HepG2 (cell line): ENCODE results near the gene STX2. TPM values are rescaled to one million over a fixed set of nuclear protein-coding genes. Genes with fewer than 3 reads are reported as not detected.

Experiments
- ATAC-seq: fragments of 200-7000 bp; cut with Tn5 transposase; 3 replicates; pipeline ENCODE4 v1.9.1; 2020; ENCODE audit warnings: mild to moderate bottlenecking, moderate library complexity
- BruUV-seq: library from RNA; stranded (reverse); fragments of 400-500 nt; replicated peaks from 2 replicates; lab custom pipeline; 2021; lab: Mats Ljungman, UMichigan
- CTCF ChIA-PET: fragments of 300-600 bp; formaldehyde crosslinking; extraction: SDS; loops from one replicate; lab custom pipeline; 2021; ENCODE audit warnings: low total read pairs, inconsistent platforms, low intra/inter-chr PET ratio; lab: Yijun Ruan, JAX
- POLR2A ChIA-PET: fragments of 350-600 bp; sonication (Branson Sonifier 250); formaldehyde crosslinking; loops from one replicate; lab custom pipeline; 2020; ENCODE audit warnings: antibody characterized with exemption, inconsistent platforms; lab: Yijun Ruan, JAX
- DNase-seq: peaks from one replicate; pipeline ENCODE4 v3.0.0-alpha.2; 2015; ENCODE audit warnings: low spot score
- FAIRE-seq: peaks from 3 replicates; lab custom pipeline; 2011; peaks lifted over from hg19 to GRCh38; lab: Jason Lieb, UNC
- H2AFZ ChIP-seq: one replicate; pipeline ENCODE4 v1.6.1; 2011; ENCODE audit warnings: low read length, inconsistent platforms
- H3K27ac ChIP-seq: fragments of 300-600 bp; 3 replicates; pipeline ENCODE4 v1.8.0; 2011; ENCODE audit warnings: mixed run types, mild to moderate bottlenecking, mixed read lengths, low read length, inconsistent platforms; ENCODE audit not compliant: insufficient read depth; ENCODE audit errors: extremely low read length
- H3K27me3 ChIP-seq, 2 experiments: fragments of 200-600 bp in 1 of 2; 2 replicates in 1 of 2; 3 replicates in 1 of 2; pipeline versions ENCODE4 v1.6.0 to v1.8.0; 2011; ENCODE audit warnings: low read length in 2 of 2, mild to moderate bottlenecking in 2 of 2, moderate library complexity in 2 of 2, inconsistent platforms in 1 of 2; ENCODE audit not compliant: insufficient read depth in 2 of 2, control insufficient read depth in 1 of 2
- H3K36me3 ChIP-seq, 2 experiments: fragments of 200-600 bp in 1 of 2; replicated peaks in 1 of 2; 2 replicates in 1 of 2; 3 replicates in 1 of 2; pipeline versions ENCODE4 v1.5.1 to v1.8.0; 2011; ENCODE audit warnings: low read length in 2 of 2, inconsistent platforms in 1 of 2; ENCODE audit not compliant: insufficient read depth in 2 of 2, control insufficient read depth in 1 of 2
- H3K4me1 ChIP-seq: 2 replicates; pipeline ENCODE4 v1.5.1; 2012; ENCODE audit warnings: low read length, inconsistent platforms; ENCODE audit not compliant: insufficient read depth
- H3K4me2 ChIP-seq: 2 replicates; pipeline ENCODE4 v1.6.0; 2011; ENCODE audit warnings: low read depth, low read length, inconsistent platforms
- H3K4me3 ChIP-seq, 3 experiments: fragments of 200-600 bp in 1 of 3; sonication (generic), shearing (Covaris generic) in 1 of 3; replicated peaks in 1 of 3; 2 replicates each; pipeline ENCODE4 v1.5.1; 2011 to 2016; ENCODE audit warnings: low read length in 3 of 3, inconsistent platforms in 2 of 3, low read depth in 2 of 3, mild to moderate bottlenecking in 2 of 3, control low read depth in 1 of 3, mixed read lengths in 1 of 3; ENCODE audit not compliant: insufficient read depth in 1 of 3
- H3K79me2 ChIP-seq: one replicate; pipeline ENCODE4 v1.6.1; 2011; ENCODE audit warnings: low read length, inconsistent platforms; ENCODE audit not compliant: insufficient read depth
- H3K9ac ChIP-seq: 2 replicates; pipeline ENCODE4 v1.6.0; 2011; ENCODE audit warnings: mild to moderate bottlenecking, low read depth, low read length, inconsistent platforms; ENCODE audit not compliant: insufficient read depth
- H3K9me3 ChIP-seq: 2 replicates; pipeline ENCODE4 v1.5.1; 2012; ENCODE audit warnings: mild to moderate bottlenecking, low read length
- H4K20me1 ChIP-seq: 2 replicates; pipeline ENCODE4 v1.6.0; 2011; ENCODE audit warnings: inconsistent platforms, mild to moderate bottlenecking, low read length, moderate library complexity; ENCODE audit not compliant: insufficient read depth
- DR1 ChIP-seq: sonication (generic); formaldehyde crosslinking; IDR thresholded peaks from 2 replicates; pipeline ENCODE4 v1.8.0; 2021; ENCODE audit warnings: mild to moderate bottlenecking, missing genetic modification reagents, inconsistent platforms
- E2F5 ChIP-seq: sonication (generic); formaldehyde crosslinking; conservative IDR thresholded peaks from 2 replicates; pipeline ENCODE4 v1.4.0; 2020; ENCODE audit warnings: missing genetic modification reagents
- LCORL ChIP-seq, 2 experiments: fragments of 450-650 bp in 1 of 2; sonication (generic) in 1 of 2; formaldehyde crosslinking in 1 of 2; IDR thresholded peaks; 2 replicates each; pipeline versions ENCODE4 v1.5.0 to v1.6.1; 2017 to 2020; ENCODE audit warnings: antibody characterized with exemption in 1 of 2, missing genetic modification reagents in 1 of 2
- RBAK ChIP-seq: sonication (generic); formaldehyde crosslinking; IDR thresholded peaks from 2 replicates; pipeline ENCODE4 v1.5.1; 2020; ENCODE audit warnings: mild to moderate bottlenecking, missing genetic modification reagents
- TRIM24 ChIP-seq: sonication (generic); formaldehyde crosslinking; IDR thresholded peaks from 2 replicates; pipeline ENCODE4 v1.8.0; 2022; ENCODE audit warnings: mild to moderate bottlenecking, missing genetic modification reagents
- ZNF17 ChIP-seq: sonication (generic); formaldehyde crosslinking; IDR thresholded peaks from 2 replicates; pipeline ENCODE4 v1.5.0; 2020; ENCODE audit warnings: mild to moderate bottlenecking, missing genetic modification reagents
- ZNF556 ChIP-seq: sonication (generic); formaldehyde crosslinking; IDR thresholded peaks from 2 replicates; pipeline ENCODE4 v1.4.0; 2020; ENCODE audit warnings: mild to moderate bottlenecking, missing genetic modification reagents, borderline replicate concordance
- ZNF710 ChIP-seq: sonication (generic); formaldehyde crosslinking; IDR thresholded peaks from 2 replicates; pipeline ENCODE4 v1.5.0; 2020; ENCODE audit warnings: mild to moderate bottlenecking, missing genetic modification reagents, borderline replicate concordance
- WGBS: methylation state at CpG from one replicate; pipeline ENCODE4 v1.1.6; 2017; ENCODE audit warnings: low lambda C conversion rate; 5-methylcytosine and 5-hydroxymethylcytosine counted together
- in situ Hi-C: cut with HindIII; loops from 2 replicates; pipeline ENCODE4 v1.10.0; 2017; ENCODE audit warnings: low pct_unique_long_range_greater_than_20kb; ENCODE audit not compliant: extremely low pct_ligation_motif_present
- intact Hi-C: fragments of 100-400 bp; cut with micrococcal nuclease; formaldehyde crosslinking; loops from one replicate; pipeline ENCODE4 v1.10.0; 2022; ENCODE audit not compliant: unreplicated experiment
- polyA plus RNA-seq, 8 experiments: library from polyadenylated mRNA; depleted of rRNA in 3 of 8; stranded (reverse) in 7 of 8; unstranded in 1 of 8; fragments of >200 nt; fragmentation: Illumina TruSeq in 4 of 8; extraction: Trizol in 4 of 8; gene quantifications; 2 replicates each; pipeline versions ENCODE4 v1.2.1 to v1.2.3, GENCODE V29; 2011 to 2016; ENCODE audit warnings: low read depth in 4 of 8, missing spikeins in 1 of 8, mixed read lengths in 1 of 8; ENCODE audit not compliant: insufficient read depth in 1 of 8
- total RNA-seq, 5 experiments: library from RNA; depleted of rRNA; stranded (reverse); fragments of >200 nt; fragmentation: Illumina TruSeq; extraction: Trizol; gene quantifications; 2 replicates each; pipeline ENCODE4 v1.2.3, GENCODE V29; 2016; ENCODE audit warnings: low read depth in 1 of 5
- TF ChIP-seq, protein P1 (sequence below): sonication (generic); formaldehyde crosslinking; IDR thresholded peaks from 2 replicates; pipeline ENCODE4 v1.4.0; 2020; ENCODE audit warnings: mild to moderate bottlenecking, low read depth, missing genetic modification reagents
- TF ChIP-seq, protein P2 (sequence below): sonication (generic); formaldehyde crosslinking; IDR thresholded peaks from 2 replicates; pipeline ENCODE4 v1.5.1; 2020; ENCODE audit warnings: mild to moderate bottlenecking, missing genetic modification reagents

Gene STX2
- total and polyA plus RNA-seq, 2 of the 13 experiments (the other 11 are each of a cell fraction or from before 2014, with no cell fraction given) = 13.4 to 25.1 TPM

- no peaks in the 10 kb centered on the region for H3K27me3 ChIP-seq
- peaks cover 6% of the 10 kb centered on the region for H3K4me1 ChIP-seq
- intact Hi-C loops (no loop called here), in situ Hi-C loops (no loop called here)
- H3K79me2 ChIP-seq = no peaks in the 10 kb centered on the region
- no peak overlapping the region for H3K27ac ChIP-seq
- H2AFZ ChIP-seq = no peak overlapping the region
- no peak for DNase-seq
- BruUV-seq = no TSS peak
- ATAC-seq = no peak
- H3K36me3 ChIP-seq = peaks cover 11 to 59% of the 10 kb centered on the region in 2 experiments
- no peak for FAIRE-seq
- H3K9me3 ChIP-seq = no peaks in the 10 kb centered on the region
- H4K20me1 ChIP-seq = no peaks in the 10 kb centered on the region
- TF ChIP-seq ZNF710 (CRISPR knock-in tag) = no peak
- POLR2A ChIA-PET = interaction anchor here (2.0 kb wide), 1 partner anchor 27 kb away, joined by 9 read pairs; no protein-coding TSS in a partner anchor
- H3K9ac ChIP-seq = no peak overlapping the region
- H3K4me3 ChIP-seq = no peak overlapping the region
- no peak overlapping the region for H3K4me2 ChIP-seq
- CTCF ChIA-PET = no interaction called here
- WGBS = 90% methylated on average over 5 of the region's 5 CpGs
Measured at GRCh38 chr12:130803702-130804101, 35.3 kb downstream of the STX2 start.

DNA sequence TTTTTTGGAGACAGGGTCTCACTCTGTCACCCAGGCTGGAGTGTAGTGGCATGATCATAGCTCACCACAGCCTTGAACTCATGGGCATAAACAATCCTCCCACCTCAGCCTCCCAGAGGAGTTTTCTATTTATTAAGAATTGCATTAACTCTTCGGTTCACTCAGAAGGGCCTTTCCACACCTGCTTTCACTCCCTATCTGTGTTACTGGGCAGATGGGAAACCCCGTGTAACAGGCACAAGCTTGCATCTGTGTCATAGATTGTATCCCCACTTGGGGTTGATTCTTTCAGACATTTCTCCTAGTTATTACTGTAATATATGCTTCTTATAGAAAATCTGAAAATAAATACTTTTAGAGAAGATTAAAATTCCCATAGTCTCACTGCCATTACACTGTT is 38.7 kb downstream of the STX2 start:
- in situ Hi-C loops = no loop called here
- H3K9ac ChIP-seq = no peak overlapping the region
- H3K27ac ChIP-seq = no peak overlapping the region
- DNase-seq = no peak
- no peak overlapping the region for H2AFZ ChIP-seq
- no peak for FAIRE-seq
- H3K9me3 ChIP-seq = no peaks in the 10 kb centered on the region
- ChIA-PET CTCF (no interaction called here), POLR2A (no interaction called here)
- no peak overlapping the region for H3K4me3 ChIP-seq
- no peaks in the 10 kb centered on the region for H3K79me2 ChIP-seq
- H3K4me2 ChIP-seq = no peak overlapping the region
- no peak for ATAC-seq
- no peaks in the 10 kb centered on the region for H3K27me3 ChIP-seq
- no TSS peak for BruUV-seq
- H4K20me1 ChIP-seq = no peaks in the 10 kb centered on the region
- H3K36me3 ChIP-seq = peaks cover 13 to 50% of the 10 kb centered on the region in 2 experiments
- intact Hi-C loops = no loop called here
- 95% methylated on average over 2 of the region's 2 CpGs for WGBS
- H3K4me1 ChIP-seq = peaks cover 6% of the 10 kb centered on the region
- TF ChIP-seq TRIM24 (CRISPR knock-in tag) (no peak), DR1 (CRISPR knock-in tag) (no peak), RBAK (CRISPR knock-in tag) (no peak), LCORL (IDR thresholded peaks at IDR 0.05) (no peak), LCORL (CRISPR knock-in tag; IDR thresholded peaks at IDR 0.05) (no peak), ZNF556 (no peak), E2F5 (no peak), ZNF17 (CRISPR knock-in tag) (no peak)
- TF ChIP-seq, protein P1, sequence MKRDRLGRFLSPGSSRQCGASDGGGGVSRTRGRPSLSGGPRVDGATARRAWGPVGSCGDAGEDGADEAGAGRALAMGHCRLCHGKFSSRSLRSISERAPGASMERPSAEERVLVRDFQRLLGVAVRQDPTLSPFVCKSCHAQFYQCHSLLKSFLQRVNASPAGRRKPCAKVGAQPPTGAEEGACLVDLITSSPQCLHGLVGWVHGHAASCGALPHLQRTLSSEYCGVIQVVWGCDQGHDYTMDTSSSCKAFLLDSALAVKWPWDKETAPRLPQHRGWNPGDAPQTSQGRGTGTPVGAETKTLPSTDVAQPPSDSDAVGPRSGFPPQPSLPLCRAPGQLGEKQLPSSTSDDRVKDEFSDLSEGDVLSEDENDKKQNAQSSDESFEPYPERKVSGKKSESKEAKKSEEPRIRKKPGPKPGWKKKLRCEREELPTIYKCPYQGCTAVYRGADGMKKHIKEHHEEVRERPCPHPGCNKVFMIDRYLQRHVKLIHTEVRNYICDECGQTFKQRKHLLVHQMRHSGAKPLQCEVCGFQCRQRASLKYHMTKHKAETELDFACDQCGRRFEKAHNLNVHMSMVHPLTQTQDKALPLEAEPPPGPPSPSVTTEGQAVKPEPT (CRISPR knock-in tag) = no peak
- TF ChIP-seq, protein P2, sequence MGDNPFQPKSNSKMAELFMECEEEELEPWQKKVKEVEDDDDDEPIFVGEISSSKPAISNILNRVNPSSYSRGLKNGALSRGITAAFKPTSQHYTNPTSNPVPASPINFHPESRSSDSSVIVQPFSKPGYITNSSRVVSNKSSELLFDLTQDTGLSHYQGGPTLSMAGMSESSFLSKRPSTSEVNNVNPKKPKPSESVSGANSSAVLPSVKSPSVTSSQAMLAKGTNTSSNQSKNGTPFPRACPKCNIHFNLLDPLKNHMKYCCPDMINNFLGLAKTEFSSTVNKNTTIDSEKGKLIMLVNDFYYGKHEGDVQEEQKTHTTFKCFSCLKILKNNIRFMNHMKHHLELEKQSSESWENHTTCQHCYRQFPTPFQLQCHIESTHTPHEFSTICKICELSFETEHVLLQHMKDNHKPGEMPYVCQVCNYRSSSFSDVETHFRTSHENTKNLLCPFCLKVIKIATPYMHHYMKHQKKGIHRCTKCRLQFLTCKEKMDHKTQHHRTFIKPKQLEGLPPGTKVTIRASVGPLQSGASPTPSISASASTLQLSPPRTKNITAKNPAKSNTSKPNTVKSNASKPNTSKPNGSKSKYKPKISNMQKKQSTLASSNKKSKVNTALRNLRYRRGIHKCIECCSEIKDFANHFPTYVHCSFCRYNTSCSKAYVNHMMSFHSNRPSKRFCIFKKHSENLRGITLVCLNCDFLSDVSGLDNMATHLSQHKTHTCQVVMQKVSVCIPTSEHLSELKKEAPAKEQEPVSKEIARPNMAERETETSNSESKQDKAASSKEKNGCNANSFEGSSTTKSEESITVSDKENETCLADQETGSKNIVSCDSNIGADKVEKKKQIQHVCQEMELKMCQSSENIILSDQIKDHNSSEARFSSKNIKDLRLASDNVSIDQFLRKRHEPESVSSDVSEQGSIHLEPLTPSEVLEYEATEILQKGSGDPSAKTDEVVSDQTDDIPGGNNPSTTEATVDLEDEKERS (CRISPR knock-in tag) = no peak
